Measurements from ENCODE around the gene IPP.
"Not testable (repeated sequence)": the region's sequence is repeated elsewhere in the genome, so short reads cannot be mapped to it uniquely, and the experiment has no call there.

Gene IPP

GRCh38 chr1:45765999-45766792 lies 15.7 kb upstream of the IPP start:
- no peak for DNase-seq (ENCODE audit: low spot score)
- TF ChIP-seq CTCF (IDR thresholded peaks at IDR 0.05; ENCODE audit: borderline replicate concordance, control extremely low read depth, extremely low read depth, insufficient read depth, missing control alignments): no peak
- in situ Hi-C loops (cut with MboI; ENCODE audit: low sequenced_read_pairs, unreplicated experiment): no loop called here

- DNase-seq (ENCODE audit: low spot score): no peak
- in situ Hi-C loops (cut with MboI; ENCODE audit: low sequenced_read_pairs, unreplicated experiment): no loop called here
- TF ChIP-seq CTCF (IDR thresholded peaks at IDR 0.05; ENCODE audit: borderline replicate concordance, control extremely low read depth, extremely low read depth, insufficient read depth, missing control alignments): no peak
Observed at GRCh38 chr1:45762291-45762690, 11.8 kb upstream of the IPP start.

- no peak for DNase-seq (ENCODE audit: low spot score)
- TF ChIP-seq CTCF (IDR thresholded peaks at IDR 0.05; ENCODE audit: borderline replicate concordance, control extremely low read depth, extremely low read depth, insufficient read depth, missing control alignments): no peak
- in situ Hi-C loops (cut with MboI; ENCODE audit: low sequenced_read_pairs, unreplicated experiment): no loop called here
Observed at GRCh38 chr1:45755697-45756096, 5.2 kb upstream of the IPP start.

GRCh38 chr1:45753248-45754037 lies 3.0 kb upstream of the IPP start:
- in situ Hi-C loops (cut with MboI; ENCODE audit: low sequenced_read_pairs, unreplicated experiment): no loop called here
- no peak for DNase-seq (ENCODE audit: low spot score)
- TF ChIP-seq CTCF (IDR thresholded peaks at IDR 0.05; ENCODE audit: borderline replicate concordance, control extremely low read depth, extremely low read depth, insufficient read depth, missing control alignments): no peak

- TF ChIP-seq CTCF (IDR thresholded peaks at IDR 0.05; ENCODE audit: borderline replicate concordance, control extremely low read depth, extremely low read depth, insufficient read depth, missing control alignments): no peak
- no peak for DNase-seq (ENCODE audit: low spot score)
- in situ Hi-C loops (cut with MboI; ENCODE audit: low sequenced_read_pairs, unreplicated experiment): no loop called here
Observed at GRCh38 chr1:45752441-45753052, 2.1 kb upstream of the IPP start.

- TF ChIP-seq CTCF (IDR thresholded peaks at IDR 0.05; ENCODE audit: borderline replicate concordance, control extremely low read depth, extremely low read depth, insufficient read depth, missing control alignments): no peak
- in situ Hi-C loops (cut with MboI; ENCODE audit: low sequenced_read_pairs, unreplicated experiment): no loop called here
- DNase-seq (ENCODE audit: low spot score): no peak
Observed at GRCh38 chr1:45752014-45752413, 1.6 kb upstream of the IPP start.

- in situ Hi-C loops (cut with MboI; ENCODE audit: low sequenced_read_pairs, unreplicated experiment); DNase-seq (ENCODE audit: low spot score): not testable (repeated sequence)
Observed at GRCh38 chr1:45751039-45751838, 786 bp upstream of the IPP start.
